ENCODE results near the gene BRICD5. TPM values are rescaled to one million over a fixed set of nuclear protein-coding genes. Genes with fewer than 3 reads are reported as not detected.

The BRICD5 gene
- total and polyA plus RNA-seq, 4 donors = 2.1 to 13.5 (median 9.3) TPM

GRCh38 chr16:2190002-2190658 is 20.5 kb downstream of the BRICD5 start:
- no peak for ATAC-seq (ENCODE audit: insufficient read depth, low FRiP score)
- Histone ChIP-seq H3K4me3 (no peak overlapping the region), H3K9me3 (ENCODE audit: control insufficient read depth in 4 of 4, insufficient read depth in 3 of 4, low read length in 3 of 4) (no peaks in the 10 kb centered on the region), H3K27me3 (ENCODE audit: control insufficient read depth in 3 of 3, insufficient read depth in 3 of 3, low read length in 2 of 3) (peaks cover 0 to 15% (median 5%) of the 10 kb centered on the region in 3 donors), H3K36me3 (ENCODE audit: control insufficient read depth in 4 of 4, insufficient read depth in 4 of 4, low read length in 4 of 4) (no peaks in the 10 kb centered on the region), H3K4me1 (ENCODE audit: control insufficient read depth in 5 of 5, insufficient read depth in 5 of 5, low read length in 5 of 5) (peaks cover 0 to under 1% (median 0%) of the 10 kb centered on the region in 5 donors), H3K9ac (ENCODE audit: insufficient read depth in 1 of 2, low read length in 2 of 2) (no peak overlapping the region), H3K27ac (ENCODE audit: low read depth in 1 of 2, low read length in 1 of 2) (no peak overlapping the region)
- DNase-seq = no peak
- no peak for TF ChIP-seq CTCF (IDR thresholded peaks at IDR 0.05; ENCODE audit: control extremely low read depth, extremely low read depth)
- 88 to 96% methylated on average over 24 of the region's 24 CpGs for WGBS, 2 donors

- no peaks in the 10 kb centered on the region for H3K9me3 ChIP-seq (ENCODE audit: control insufficient read depth in 4 of 4, insufficient read depth in 3 of 4, low read length in 3 of 4)
- 93% methylated on average over 24 to 25 of the region's 25 CpGs for WGBS, 2 donors
- no peak overlapping the region for H3K4me3 ChIP-seq
- DNase-seq = no peak
- H3K9ac ChIP-seq (ENCODE audit: insufficient read depth in 1 of 2, low read length in 2 of 2) = no peak overlapping the region
- no peak for TF ChIP-seq CTCF (IDR thresholded peaks at IDR 0.05; ENCODE audit: control extremely low read depth, extremely low read depth)
- no peaks in the 10 kb centered on the region for H3K36me3 ChIP-seq (ENCODE audit: control insufficient read depth in 4 of 4, insufficient read depth in 4 of 4, low read length in 4 of 4)
- no peak for ATAC-seq (ENCODE audit: insufficient read depth, low FRiP score)
- no peak overlapping the region for H3K27ac ChIP-seq (ENCODE audit: low read depth in 1 of 2, low read length in 1 of 2)
- H3K27me3 ChIP-seq (ENCODE audit: control insufficient read depth in 3 of 3, insufficient read depth in 3 of 3, low read length in 2 of 3) = peaks cover 0 to 8% (median 0%) of the 10 kb centered on the region in 3 donors
- H3K4me1 ChIP-seq (ENCODE audit: control insufficient read depth in 5 of 5, insufficient read depth in 5 of 5, low read length in 5 of 5) = no peaks in the 10 kb centered on the region
Observed at GRCh38 chr16:2189252-2189893, 21.3 kb downstream of the BRICD5 start.

GRCh38 chr16:2188395-2188794 is 22.3 kb downstream of the BRICD5 start:
- Histone ChIP-seq H3K27ac (ENCODE audit: low read depth in 1 of 2, low read length in 1 of 2) (no peak overlapping the region), H3K4me3 (no peak overlapping the region), H3K27me3 (ENCODE audit: control insufficient read depth in 3 of 3, insufficient read depth in 3 of 3, low read length in 2 of 3) (no peaks in the 10 kb centered on the region), H3K9ac (ENCODE audit: insufficient read depth in 1 of 2, low read length in 2 of 2) (no peak overlapping the region), H3K4me1 (ENCODE audit: control insufficient read depth in 5 of 5, insufficient read depth in 5 of 5, low read length in 5 of 5) (no peaks in the 10 kb centered on the region), H3K36me3 (ENCODE audit: control insufficient read depth in 4 of 4, insufficient read depth in 4 of 4, low read length in 4 of 4) (no peaks in the 10 kb centered on the region), H3K9me3 (ENCODE audit: control insufficient read depth in 4 of 4, insufficient read depth in 3 of 4, low read length in 3 of 4) (no peaks in the 10 kb centered on the region)
- 93 to 96% methylated on average over 8 of the region's 8 CpGs for WGBS, 2 donors
- DNase-seq = no peak
- TF ChIP-seq CTCF (IDR thresholded peaks at IDR 0.05; ENCODE audit: control extremely low read depth, extremely low read depth) = no peak
- ATAC-seq (ENCODE audit: insufficient read depth, low FRiP score) = no peak

All from lung (tissue), 12 donors.